ENCODE results near the gene ZNF30. TPM values are rescaled to one million over a fixed set of nuclear protein-coding genes. Genes with fewer than 3 reads are reported as not detected.
A peak's percentile ranks its signal among the peaks of the same experiment; 100 is the strongest.
"Not testable (repeated sequence)": the region's sequence is repeated elsewhere in the genome, so short reads cannot be mapped to it uniquely, and the experiment has no call there.

Gene ZNF30
- polyA plus RNA-seq, 3 donors, result 0.13 to 1.7 (median 0.29) TPM

DNA sequence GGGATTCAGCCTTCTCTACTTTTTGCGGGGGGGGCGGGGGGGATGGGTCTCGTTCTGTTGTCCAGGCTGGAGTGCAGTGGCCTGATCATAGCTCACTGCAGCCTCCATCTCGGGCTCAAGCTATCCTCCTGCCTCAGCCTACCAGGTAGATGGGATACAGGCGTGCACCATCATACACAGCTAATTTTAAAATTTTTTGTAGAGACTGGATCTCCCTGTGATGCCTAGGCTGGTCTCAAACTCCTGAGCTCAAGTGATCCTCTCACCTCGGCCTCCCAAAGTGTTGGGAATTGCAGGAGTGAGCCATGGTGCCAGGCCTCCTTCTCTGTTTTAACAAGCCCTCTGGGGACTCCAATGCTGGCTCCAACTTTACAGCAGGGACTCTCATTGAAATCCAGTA lies 37.9 kb downstream of the ZNF30 start:
- Histone ChIP-seq H3K9ac (ENCODE audit: insufficient read depth, low read length, poor library complexity, severe bottlenecking) (no peak overlapping the region), H3K4me3 (replicated peaks in 1 of 3; ENCODE audit: low read depth in 2 of 3, low read length in 3 of 3) (peak overlapping the region in 1 of 3 experiments; percentile 95), H3K9me3 (replicated peaks in 1 of 2; ENCODE audit: control insufficient read depth in 1 of 2, insufficient read depth in 1 of 2, low read length in 2 of 2) (peaks cover 35 to 50% of the 10 kb centered on the region in 2 donors), H3K4me1 (ENCODE audit: control insufficient read depth in 1 of 2, insufficient read depth in 2 of 2, low read length in 2 of 2) (peaks cover 18 to 23% of the 10 kb centered on the region in 2 donors), H2AFZ (ENCODE audit: insufficient read depth, low read depth, low read length, poor library complexity, severe bottlenecking) (no peak overlapping the region), H4K20me1 (ENCODE audit: insufficient read depth, low read length) (no peaks in the 10 kb centered on the region), H3K27me3 (ENCODE audit: control insufficient read depth in 2 of 2, insufficient read depth in 2 of 2, low read length in 2 of 2) (no peaks in the 10 kb centered on the region), H3K36me3 (replicated peaks in 1 of 2; ENCODE audit: control insufficient read depth in 1 of 2, insufficient read depth in 2 of 2, low read length in 2 of 2) (peaks cover 5 to 19% of the 10 kb centered on the region in 2 donors), H3K4me2 (replicated peaks; ENCODE audit: extremely low read depth, low read length, poor library complexity, severe bottlenecking) (peak overlapping the region; percentile 99), H3K79me2 (ENCODE audit: insufficient read depth, low read length) (no peaks in the 10 kb centered on the region), H3K27ac (ENCODE audit: low read depth in 1 of 2, low read length in 2 of 2) (no peak overlapping the region)
- intact Hi-C loops (cut with micrococcal nuclease), result no loop called here
- peak overlapping the region in 1 of 7 donors; percentile 58 for H3K27ac Mint-ChIP-seq
- TF ChIP-seq, protein P1, sequence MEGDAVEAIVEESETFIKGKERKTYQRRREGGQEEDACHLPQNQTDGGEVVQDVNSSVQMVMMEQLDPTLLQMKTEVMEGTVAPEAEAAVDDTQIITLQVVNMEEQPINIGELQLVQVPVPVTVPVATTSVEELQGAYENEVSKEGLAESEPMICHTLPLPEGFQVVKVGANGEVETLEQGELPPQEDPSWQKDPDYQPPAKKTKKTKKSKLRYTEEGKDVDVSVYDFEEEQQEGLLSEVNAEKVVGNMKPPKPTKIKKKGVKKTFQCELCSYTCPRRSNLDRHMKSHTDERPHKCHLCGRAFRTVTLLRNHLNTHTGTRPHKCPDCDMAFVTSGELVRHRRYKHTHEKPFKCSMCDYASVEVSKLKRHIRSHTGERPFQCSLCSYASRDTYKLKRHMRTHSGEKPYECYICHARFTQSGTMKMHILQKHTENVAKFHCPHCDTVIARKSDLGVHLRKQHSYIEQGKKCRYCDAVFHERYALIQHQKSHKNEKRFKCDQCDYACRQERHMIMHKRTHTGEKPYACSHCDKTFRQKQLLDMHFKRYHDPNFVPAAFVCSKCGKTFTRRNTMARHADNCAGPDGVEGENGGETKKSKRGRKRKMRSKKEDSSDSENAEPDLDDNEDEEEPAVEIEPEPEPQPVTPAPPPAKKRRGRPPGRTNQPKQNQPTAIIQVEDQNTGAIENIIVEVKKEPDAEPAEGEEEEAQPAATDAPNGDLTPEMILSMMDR (IDR thresholded peaks at IDR 0.05), result no peak
- peaks cover 43 to 63% (median 53%) of the 10 kb centered on the region in 7 donors for H3K9me3 Mint-ChIP-seq
- DNase-seq, result no peak
- peaks cover 17 to 18% of the 10 kb centered on the region in 2 donors for H3K36me3 Mint-ChIP-seq
- peaks cover 2 to 5% (median 3%) of the 10 kb centered on the region in 3 donors for H3K27me3 Mint-ChIP-seq (ENCODE audit: low read depth in 3 of 3)
- 73% methylated on average over 3 of the region's 6 CpGs for WGBS (ENCODE audit: insufficient coverage)
- H3K4me3 Mint-ChIP-seq, result peak overlapping the region; percentile 81 to 87
- H3K4me1 Mint-ChIP-seq, result peaks cover 22% of the 10 kb centered on the region

DNA sequence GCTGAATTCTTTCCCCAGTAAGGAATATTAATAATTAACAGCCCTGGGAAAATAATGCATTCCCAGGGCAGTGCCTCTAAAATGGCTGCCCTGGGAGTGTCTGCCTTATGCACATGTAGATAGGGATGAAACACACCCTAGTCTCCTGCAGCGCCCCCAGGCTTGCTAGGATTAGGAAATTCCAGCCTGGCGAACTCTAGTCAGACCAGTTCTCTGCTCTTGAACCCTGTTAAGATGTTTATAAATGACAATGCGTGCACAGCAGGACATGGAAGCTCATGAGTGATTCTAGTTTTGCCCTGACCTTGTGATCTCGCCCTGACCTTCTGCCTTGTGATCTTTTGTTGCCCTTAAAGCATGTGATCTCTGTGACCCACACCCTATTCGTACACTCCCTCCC lies 38.8 kb downstream of the ZNF30 start:
- H3K79me2 ChIP-seq (ENCODE audit: insufficient read depth, low read length); H3K9ac ChIP-seq (ENCODE audit: insufficient read depth, low read length, poor library complexity, severe bottlenecking); H3K27me3 Mint-ChIP-seq (ENCODE audit: low read depth in 3 of 3); H3K27ac Mint-ChIP-seq; H3K4me3 ChIP-seq (replicated peaks in 1 of 3; ENCODE audit: low read depth in 2 of 3, low read length in 3 of 3); H3K27ac ChIP-seq (ENCODE audit: low read depth in 1 of 2, low read length in 2 of 2); H3K36me3 Mint-ChIP-seq; H3K36me3 ChIP-seq (replicated peaks in 1 of 2; ENCODE audit: control insufficient read depth in 1 of 2, insufficient read depth in 2 of 2, low read length in 2 of 2); DNase-seq; H2AFZ ChIP-seq (ENCODE audit: insufficient read depth, low read depth, low read length, poor library complexity, severe bottlenecking); H3K27me3 ChIP-seq (ENCODE audit: control insufficient read depth in 2 of 2, insufficient read depth in 2 of 2, low read length in 2 of 2); H3K4me2 ChIP-seq (replicated peaks; ENCODE audit: extremely low read depth, low read length, poor library complexity, severe bottlenecking); H3K4me3 Mint-ChIP-seq; intact Hi-C loops (cut with micrococcal nuclease); H4K20me1 ChIP-seq (ENCODE audit: insufficient read depth, low read length): not testable (repeated sequence)
- WGBS (ENCODE audit: insufficient coverage), result 91% methylated on average over 5 of the region's 5 CpGs
- Mint-ChIP-seq H3K9me3 (peaks cover 36 to 59% (median 52%) of the 10 kb centered on the region in 7 donors), H3K4me1 (peaks cover 22% of the 10 kb centered on the region)
- peaks cover 18 to 23% of the 10 kb centered on the region in 2 donors for H3K4me1 ChIP-seq (ENCODE audit: control insufficient read depth in 1 of 2, insufficient read depth in 2 of 2, low read length in 2 of 2)
- peaks cover 26 to 45% of the 10 kb centered on the region in 2 donors for H3K9me3 ChIP-seq (replicated peaks in 1 of 2; ENCODE audit: control insufficient read depth in 1 of 2, insufficient read depth in 1 of 2, low read length in 2 of 2)

Data from CD14-positive monocyte (primary cell).